ENCODE data around the gene KIAA1191.

KIAA1191 gene

GRCh38 chr5:176384366-176384930 lies 22.9 kb upstream of the KIAA1191 start (continued):
- TF ChIP-seq TSHZ2 (CRISPR knock-in tag; IDR thresholded peaks at IDR 0.05) (no peak), CSRNP3 (CRISPR knock-in tag; IDR thresholded peaks at IDR 0.05) (no peak), TOX (CRISPR knock-in tag; IDR thresholded peaks at IDR 0.05; ENCODE audit: borderline replicate concordance) (no peak), ISL1 (CRISPR knock-in tag; IDR thresholded peaks at IDR 0.05) (no peak), ZFP30 (CRISPR knock-in tag; IDR thresholded peaks at IDR 0.05) (no peak), ZC3H10 (CRISPR knock-in tag; IDR thresholded peaks at IDR 0.05) (no peak), CREB5 (CRISPR knock-in tag; IDR thresholded peaks at IDR 0.05; ENCODE audit: low read depth) (no peak), ZNF8 (CRISPR knock-in tag; IDR thresholded peaks at IDR 0.05) (no peak), BACH2 (CRISPR knock-in tag; IDR thresholded peaks at IDR 0.05; ENCODE audit: borderline replicate concordance) (no peak)

- no peak for ATAC-seq
Observed at GRCh38 chr5:176383961-176384360, 22.4 kb upstream of the KIAA1191 start.

GRCh38 chr5:176383248-176383905 lies 21.8 kb upstream of the KIAA1191 start:
- no peak for TF ChIP-seq ZC3H10 (CRISPR knock-in tag; IDR thresholded peaks at IDR 0.05)
- TF ChIP-seq ISL1 (CRISPR knock-in tag; IDR thresholded peaks at IDR 0.05), result no peak
- no peak for TF ChIP-seq PPARA (CRISPR knock-in tag; IDR thresholded peaks at IDR 0.05; ENCODE audit: borderline replicate concordance)
- no peak for TF ChIP-seq GLIS3 (CRISPR knock-in tag; IDR thresholded peaks at IDR 0.05)
- TF ChIP-seq ZFP3 (CRISPR knock-in tag; IDR thresholded peaks at IDR 0.05), result no peak
- TF ChIP-seq SNAI2 (CRISPR knock-in tag; IDR thresholded peaks at IDR 0.05), result no peak
- no peak for TF ChIP-seq BACH2 (CRISPR knock-in tag; IDR thresholded peaks at IDR 0.05; ENCODE audit: borderline replicate concordance)
- no peak for TF ChIP-seq CREB5 (CRISPR knock-in tag; IDR thresholded peaks at IDR 0.05; ENCODE audit: low read depth)
- no peak for TF ChIP-seq TSHZ2 (CRISPR knock-in tag; IDR thresholded peaks at IDR 0.05)
- no peak for TF ChIP-seq ZNF70 (CRISPR knock-in tag; IDR thresholded peaks at IDR 0.05)
- TF ChIP-seq TCF4 (CRISPR knock-in tag; IDR thresholded peaks at IDR 0.05; ENCODE audit: borderline replicate concordance), result no peak
- TF ChIP-seq ZNF565 (CRISPR knock-in tag; conservative IDR thresholded peaks at IDR 0.05; ENCODE audit: low read depth), result no peak
- ATAC-seq, result no peak

More at GRCh38 chr5:176383961-176384360, 22.4 kb upstream of the KIAA1191 start:
- TF ChIP-seq TOX (CRISPR knock-in tag; IDR thresholded peaks at IDR 0.05; ENCODE audit: borderline replicate concordance) (no peak), POU6F1 (CRISPR knock-in tag; IDR thresholded peaks at IDR 0.05; ENCODE audit: borderline replicate concordance, low read depth) (no peak)
